Stomach (tissue), 9 donors: Measurements from ENCODE around the gene CYBA. TPM values are rescaled to one million over a fixed set of nuclear protein-coding genes. Genes with fewer than 3 reads are reported as not detected.
"Not testable (repeated sequence)": the region's sequence is repeated elsewhere in the genome, so short reads cannot be mapped to it uniquely, and the experiment has no call there.

Experiments
- DNase-seq, 2 donors: peaks; one replicate each; pipeline versions ENCODE4 v3.0.0 to v3.0.0-alpha.2; 2013 to 2019
- H3K27ac ChIP-seq, 5 donors: fragments of 200-600 bp in 4 of 5; sonication (generic) in 4 of 5; one replicate each; pipeline ENCODE4 v1.5.1; 2013 to 2019; ENCODE audit warnings: mild to moderate bottlenecking in 1 of 5, moderate library complexity in 1 of 5
- H3K27me3 ChIP-seq, 3 donors: fragments of 200-600 bp; sonication (generic); one replicate each; pipeline ENCODE4 v1.5.1; 2017 to 2019; ENCODE audit warnings: mixed run types in 1 of 3
- H3K36me3 ChIP-seq, 4 donors: fragments of 200-600 bp; sonication (generic); 1 replicate in 3 of 4; 2 replicates in 1 of 4; pipeline ENCODE4 v1.5.1; 2016 to 2019
- H3K4me1 ChIP-seq, 4 donors: fragments of 200-600 bp; sonication (generic); one replicate each; pipeline ENCODE4 v1.5.1; 2016 to 2019
- H3K4me3 ChIP-seq, 4 donors: fragments of 200-600 bp; sonication (generic) in 3 of 4; one replicate each; pipeline ENCODE4 v1.5.1; 2016 to 2019; ENCODE audit warnings: mild to moderate bottlenecking in 1 of 4
- H3K9me3 ChIP-seq, 4 donors: fragments of 200-600 bp; sonication (generic); one replicate each; pipeline ENCODE4 v1.5.1; 2016 to 2019
- CTCF ChIP-seq, 7 experiments: fragments of 450-650 bp in 4 of 7; fragments of 200-600 bp in 3 of 7; sonication (generic) in 3 of 7; IDR thresholded peaks; one replicate each; pipeline ENCODE4 v1.5.1; 2016 to 2019; ENCODE audit warnings: antibody characterized with exemption in 7 of 7, control low read depth in 2 of 7, mild to moderate bottlenecking in 1 of 7
- EP300 ChIP-seq: sonication (generic); formaldehyde crosslinking; IDR thresholded peaks from one replicate; pipeline ENCODE4 v1.6.1; 2017; ENCODE audit warnings: antibody characterized with exemption
- POLR2A ChIP-seq, 4 donors: fragments of 450-650 bp; IDR thresholded peaks; one replicate each; pipeline ENCODE4 v1.6.1; 2016; ENCODE audit warnings: antibody characterized with exemption in 4 of 4, control low read depth in 2 of 4, mild to moderate bottlenecking in 1 of 4, moderate library complexity in 1 of 4
- POLR2AphosphoS5 ChIP-seq, 3 donors: sonication (generic); formaldehyde crosslinking; IDR thresholded peaks; one replicate each; pipeline ENCODE4 v1.6.1; 2016; ENCODE audit warnings: antibody characterized with exemption in 3 of 3
- WGBS, 5 donors: extraction: QIAGEN DNeasy Blood & Tissue Kit in 3 of 5; methylation state at CpG; one replicate each; pipeline versions ENCODE4 v1.1.5 to v1.1.7; 2013 to 2018; 5-methylcytosine and 5-hydroxymethylcytosine counted together
- intact Hi-C: fragments of 100-400 bp; cut with DNase I; formaldehyde crosslinking; loops from one replicate; pipeline ENCODE4 v1.15.1; 2023; ENCODE audit warnings: low total_unique reads
- polyA plus RNA-seq, 3 donors: library from polyadenylated mRNA; stranded (reverse); fragments of 200-250 nt; gene quantifications; one replicate each; pipeline ENCODE4 v1.2.3, GENCODE V29; 2013
- total RNA-seq, 5 donors: library from RNA; depleted of rRNA; stranded (reverse); fragments of >200 nt; gene quantifications; one replicate each; pipeline versions ENCODE4 v1.1.0 to v1.2.3, GENCODE V29; 2014 to 2016
- donor health status: healthy with polysubstance abuse.
- donor health status: Bipolar disorder and iron deficiency.
- donor health status: healthy.

Gene CYBA
- total and polyA plus RNA-seq, 8 donors: 21.0 to 480 (median 162) TPM

- intact Hi-C loops: no loop called here
- no peak for DNase-seq
- TF ChIP-seq EP300 (no peak), POLR2A (IDR thresholded peaks at IDR 0.05) (no peak), CTCF (IDR thresholded peaks at IDR 0.05) (no peak), POLR2AphosphoS5 (IDR thresholded peaks at IDR 0.05) (no peak)
These were observed 36.7 kb downstream of the CYBA start for GRCh38 chr16:88613911-88614817.

GRCh38 chr16:88613293-88613692, 37.6 kb downstream of the CYBA start:
- WGBS, 5 donors: 87 to 90% (median 88%) methylated on average over 10 of the region's 10 CpGs
- Histone ChIP-seq H3K4me1 (peaks cover 23 to 44% (median 34%) of the 10 kb centered on the region in 4 donors), H3K36me3 (peaks cover 28 to 97% (median 76%) of the 10 kb centered on the region in 4 donors), H3K27ac (no peak overlapping the region), H3K9me3 (no peaks in the 10 kb centered on the region), H3K27me3 (no peaks in the 10 kb centered on the region), H3K4me3 (no peak overlapping the region)
- no peak for DNase-seq
- TF ChIP-seq CTCF (IDR thresholded peaks at IDR 0.05): no peak
- TF ChIP-seq POLR2A (IDR thresholded peaks at IDR 0.05): no peak
- TF ChIP-seq EP300: no peak
- TF ChIP-seq POLR2AphosphoS5 (IDR thresholded peaks at IDR 0.05): no peak
- intact Hi-C loops: no loop called here

More at GRCh38 chr16:88613911-88614817, 36.7 kb downstream of the CYBA start:
- peaks cover 26 to 97% (median 73%) of the 10 kb centered on the region in 4 donors for H3K36me3 ChIP-seq
- H3K9me3 ChIP-seq: no peaks in the 10 kb centered on the region
- no peak overlapping the region for H3K27ac ChIP-seq
- H3K27me3 ChIP-seq: no peaks in the 10 kb centered on the region
- WGBS, 5 donors: 70 to 81% (median 75%) methylated on average over 17 to 19 of the region's 19 CpGs
- peaks cover 32 to 52% (median 41%) of the 10 kb centered on the region in 4 donors for H3K4me1 ChIP-seq
- no peak overlapping the region for H3K4me3 ChIP-seq

- DNase-seq: peak in 1 of 2 donors; percentile 73
- no peak overlapping the region for H3K27ac ChIP-seq
- 82 to 90% (median 89%) methylated on average over 49 of the region's 49 CpGs for WGBS, 5 donors
- TF ChIP-seq POLR2A (IDR thresholded peaks at IDR 0.05) (no peak), POLR2AphosphoS5 (IDR thresholded peaks at IDR 0.05) (no peak), CTCF (IDR thresholded peaks at IDR 0.05) (no peak), EP300 (no peak)
- H3K9me3 ChIP-seq: no peaks in the 10 kb centered on the region
- intact Hi-C loops: no loop called here
- H3K27me3 ChIP-seq: no peaks in the 10 kb centered on the region
- peaks cover 38 to 98% (median 90%) of the 10 kb centered on the region in 4 donors for H3K36me3 ChIP-seq
- H3K4me3 ChIP-seq: no peak overlapping the region
- peaks cover 7 to 26% (median 14%) of the 10 kb centered on the region in 4 donors for H3K4me1 ChIP-seq
These were observed 39.7 kb downstream of the CYBA start for GRCh38 chr16:88610909-88611812.

- Histone ChIP-seq H3K4me3 (no peak overlapping the region), H3K36me3 (peaks cover 43 to 98% (median 96%) of the 10 kb centered on the region in 4 donors), H3K27me3 (no peaks in the 10 kb centered on the region), H3K9me3 (no peaks in the 10 kb centered on the region), H3K27ac (no peak overlapping the region), H3K4me1 (peaks cover 0 to 15% (median 3%) of the 10 kb centered on the region in 4 donors)
- no peak for DNase-seq
- TF ChIP-seq CTCF (IDR thresholded peaks at IDR 0.05): no peak
- TF ChIP-seq POLR2AphosphoS5 (IDR thresholded peaks at IDR 0.05): no peak
- TF ChIP-seq EP300: no peak
- TF ChIP-seq POLR2A (IDR thresholded peaks at IDR 0.05): no peak
- intact Hi-C loops: no loop called here
- WGBS, 5 donors: 87 to 95% (median 94%) methylated on average over 5 to 6 of the region's 6 CpGs
These were observed 40.8 kb downstream of the CYBA start for GRCh38 chr16:88610080-88610479.

- intact Hi-C loops, DNase-seq, H3K9me3 ChIP-seq, H3K27me3 ChIP-seq, H3K4me3 ChIP-seq, H3K4me1 ChIP-seq, H3K27ac ChIP-seq: not testable (repeated sequence)
- WGBS, 5 donors: 86 to 95% (median 94%) methylated on average over 8 of the region's 8 CpGs
- peaks cover 47 to 98% (median 98%) of the 10 kb centered on the region in 4 donors for H3K36me3 ChIP-seq
These were observed 41.4 kb downstream of the CYBA start for GRCh38 chr16:88609426-88609825.
